ENCODE measurements around the gene MIEF1.
A peak's percentile ranks its signal among the peaks of the same experiment; 100 is the strongest.
"Not testable (repeated sequence)": the region's sequence is repeated elsewhere in the genome, so short reads cannot be mapped to it uniquely, and the experiment has no call there.

The MIEF1 gene

GRCh38 chr22:39519681-39520225, 17.7 kb downstream of the MIEF1 start:
- peaks cover 33% of the 10 kb centered on the region for H3K4me1 ChIP-seq (ENCODE audit: control insufficient read depth, insufficient read depth, low read length)
- peak; percentile 100 for DNase-seq (ENCODE audit: low read depth)
- peak overlapping the region; percentile 100 for H3K9ac ChIP-seq (ENCODE audit: low read length)
- H3K9me3 ChIP-seq (ENCODE audit: control insufficient read depth, low read length) = no peaks in the 10 kb centered on the region
- no peaks in the 10 kb centered on the region for H3K27me3 ChIP-seq (replicated peaks; ENCODE audit: control insufficient read depth, insufficient read depth, low read length)
- peaks cover 65% of the 10 kb centered on the region for H3K36me3 ChIP-seq (ENCODE audit: control insufficient read depth, insufficient read depth, low read length, severe bottlenecking)
- peak overlapping the region; percentile 95 for H3K4me3 ChIP-seq (ENCODE audit: low read length)

- peak; percentile 94 for DNase-seq (ENCODE audit: low read depth)
- Histone ChIP-seq H3K4me1 (ENCODE audit: control insufficient read depth, insufficient read depth, low read length) (peaks cover 37% of the 10 kb centered on the region), H3K36me3 (ENCODE audit: control insufficient read depth, insufficient read depth, low read length, severe bottlenecking) (peaks cover 61% of the 10 kb centered on the region), H3K27me3 (replicated peaks; ENCODE audit: control insufficient read depth, insufficient read depth, low read length) (no peaks in the 10 kb centered on the region), H3K9me3 (ENCODE audit: control insufficient read depth, low read length) (no peaks in the 10 kb centered on the region), H3K4me3 (ENCODE audit: low read length) (peak within 1 kb of the TSS; percentile 95), H3K9ac (ENCODE audit: low read length) (peak within 1 kb of the TSS; percentile 100)
These were observed 18.4 kb downstream of the MIEF1 start, which contains the start of gene ATF4 for GRCh38 chr22:39520226-39521105. TSS of gene ATF4 (plus strand) at chr22:39520562. CDS start at chr22:39521446, 884 bp downstream.

GRCh38 chr22:39521106-39521885, 19.2 kb downstream of the MIEF1 start:
- peak overlapping the region; percentile 95 for H3K4me3 ChIP-seq (ENCODE audit: low read length)
- H3K36me3 ChIP-seq (ENCODE audit: control insufficient read depth, insufficient read depth, low read length, severe bottlenecking) = peaks cover 53% of the 10 kb centered on the region
- H3K9ac ChIP-seq (ENCODE audit: low read length) = peak overlapping the region; percentile 100
- peak; percentile 15 for DNase-seq (ENCODE audit: low read depth)
- not testable (repeated sequence) for H3K27me3 ChIP-seq (replicated peaks; ENCODE audit: control insufficient read depth, insufficient read depth, low read length); H3K9me3 ChIP-seq (ENCODE audit: control insufficient read depth, low read length)
- peaks cover 37% of the 10 kb centered on the region for H3K4me1 ChIP-seq (ENCODE audit: control insufficient read depth, insufficient read depth, low read length)

DNA sequence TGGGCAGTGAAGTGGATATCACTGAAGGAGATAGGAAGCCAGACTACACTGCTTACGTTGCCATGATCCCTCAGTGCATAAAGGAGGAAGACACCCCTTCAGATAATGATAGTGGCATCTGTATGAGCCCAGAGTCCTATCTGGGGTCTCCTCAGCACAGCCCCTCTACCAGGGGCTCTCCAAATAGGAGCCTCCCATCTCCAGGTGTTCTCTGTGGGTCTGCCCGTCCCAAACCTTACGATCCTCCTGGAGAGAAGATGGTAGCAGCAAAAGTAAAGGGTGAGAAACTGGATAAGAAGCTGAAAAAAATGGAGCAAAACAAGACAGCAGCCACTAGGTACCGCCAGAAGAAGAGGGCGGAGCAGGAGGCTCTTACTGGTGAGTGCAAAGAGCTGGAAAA, 20.0 kb downstream of the MIEF1 start:
- peak overlapping the region; percentile 100 for H3K9ac ChIP-seq (ENCODE audit: low read length)
- peaks cover 46% of the 10 kb centered on the region for H3K36me3 ChIP-seq (ENCODE audit: control insufficient read depth, insufficient read depth, low read length, severe bottlenecking)
- DNase-seq (ENCODE audit: low read depth); H3K9me3 ChIP-seq (ENCODE audit: control insufficient read depth, low read length); H3K27me3 ChIP-seq (replicated peaks; ENCODE audit: control insufficient read depth, insufficient read depth, low read length): not testable (repeated sequence)
- H3K4me3 ChIP-seq (ENCODE audit: low read length) = peak overlapping the region; percentile 95
- H3K4me1 ChIP-seq (ENCODE audit: control insufficient read depth, insufficient read depth, low read length) = peaks cover 37% of the 10 kb centered on the region

- Histone ChIP-seq H3K4me1 (ENCODE audit: control insufficient read depth, insufficient read depth, low read length) (peaks cover 35% of the 10 kb centered on the region), H3K4me3 (ENCODE audit: low read length) (peak overlapping the region; percentile 95), H3K9ac (ENCODE audit: low read length) (peak overlapping the region; percentile 100), H3K36me3 (ENCODE audit: control insufficient read depth, insufficient read depth, low read length, severe bottlenecking) (peaks cover 43% of the 10 kb centered on the region), H3K27me3 (replicated peaks; ENCODE audit: control insufficient read depth, insufficient read depth, low read length) (no peaks in the 10 kb centered on the region), H3K9me3 (ENCODE audit: control insufficient read depth, low read length) (no peaks in the 10 kb centered on the region)
- DNase-seq (ENCODE audit: low read depth) = peak; percentile 61
These were observed 20.6 kb downstream of the MIEF1 start for GRCh38 chr22:39522567-39523300.

- H3K36me3 ChIP-seq (ENCODE audit: control insufficient read depth, insufficient read depth, low read length, severe bottlenecking) = peaks cover 53% of the 10 kb centered on the region
- peak overlapping the region; percentile 53 for H3K4me3 ChIP-seq (ENCODE audit: low read length)
- no peaks in the 10 kb centered on the region for H3K9me3 ChIP-seq (ENCODE audit: control insufficient read depth, low read length)
- peak overlapping the region; percentile 100 for H3K9ac ChIP-seq (ENCODE audit: low read length)
- H3K27me3 ChIP-seq (replicated peaks; ENCODE audit: control insufficient read depth, insufficient read depth, low read length) = no peaks in the 10 kb centered on the region
- H3K4me1 ChIP-seq (ENCODE audit: control insufficient read depth, insufficient read depth, low read length) = peaks cover 33% of the 10 kb centered on the region
- DNase-seq (ENCODE audit: low read depth) = peak; percentile 24
These were observed 22.1 kb downstream of the MIEF1 start for GRCh38 chr22:39524089-39524752.

GRCh38 chr22:39524753-39525657, 22.9 kb downstream of the MIEF1 start:
- no peak for DNase-seq (ENCODE audit: low read depth)
- H3K9ac ChIP-seq (ENCODE audit: low read length) = peak overlapping the region; percentile 100
- H3K9me3 ChIP-seq (ENCODE audit: control insufficient read depth, low read length) = no peaks in the 10 kb centered on the region
- peaks cover 39% of the 10 kb centered on the region for H3K4me1 ChIP-seq (ENCODE audit: control insufficient read depth, insufficient read depth, low read length)
- H3K27me3 ChIP-seq (replicated peaks; ENCODE audit: control insufficient read depth, insufficient read depth, low read length) = no peaks in the 10 kb centered on the region
- H3K36me3 ChIP-seq (ENCODE audit: control insufficient read depth, insufficient read depth, low read length, severe bottlenecking) = peaks cover 60% of the 10 kb centered on the region
- H3K4me3 ChIP-seq (ENCODE audit: low read length) = peak overlapping the region; percentile 53

GRCh38 chr22:39525658-39525975, 23.5 kb downstream of the MIEF1 start:
- DNase-seq (ENCODE audit: low read depth) = no peak
- Histone ChIP-seq H3K36me3 (ENCODE audit: control insufficient read depth, insufficient read depth, low read length, severe bottlenecking) (peaks cover 64% of the 10 kb centered on the region), H3K27me3 (replicated peaks; ENCODE audit: control insufficient read depth, insufficient read depth, low read length) (no peaks in the 10 kb centered on the region)

DNA sequence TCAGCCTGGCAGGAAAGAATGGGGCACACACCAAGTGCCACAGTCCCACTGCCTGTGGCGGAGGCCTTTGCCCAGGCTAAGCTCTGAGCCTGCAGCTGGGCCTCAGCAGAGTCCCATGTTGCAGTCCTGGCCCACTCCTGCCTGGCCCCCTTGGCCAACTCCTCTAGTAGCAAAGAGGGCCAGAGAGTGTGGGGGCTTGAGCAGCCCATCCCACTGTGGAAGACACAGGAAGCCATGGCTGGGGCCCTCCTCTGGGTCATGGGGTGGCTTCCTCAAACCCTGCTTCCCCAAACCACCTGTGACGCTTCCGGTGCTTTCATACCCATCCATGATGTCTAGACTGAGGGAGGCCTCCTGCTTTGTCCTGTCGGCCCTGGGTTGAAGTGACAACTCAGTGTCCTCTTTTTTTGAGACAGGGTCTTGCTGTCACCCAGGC, 24.7 kb downstream of the MIEF1 start:
- H3K9me3 ChIP-seq (ENCODE audit: control insufficient read depth, low read length) = no peaks in the 10 kb centered on the region
- H3K4me3 ChIP-seq (ENCODE audit: low read length) = no peak overlapping the region
- H3K27me3 ChIP-seq (replicated peaks; ENCODE audit: control insufficient read depth, insufficient read depth, low read length) = no peaks in the 10 kb centered on the region
- peaks cover 56% of the 10 kb centered on the region for H3K4me1 ChIP-seq (ENCODE audit: control insufficient read depth, insufficient read depth, low read length)
- DNase-seq (ENCODE audit: low read depth) = no peak
- H3K9ac ChIP-seq (ENCODE audit: low read length) = no peak overlapping the region
- H3K36me3 ChIP-seq (ENCODE audit: control insufficient read depth, insufficient read depth, low read length, severe bottlenecking) = peaks cover 57% of the 10 kb centered on the region

More at GRCh38 chr22:39525658-39525975, 23.5 kb downstream of the MIEF1 start:
- Histone ChIP-seq H3K9me3 (ENCODE audit: control insufficient read depth, low read length) (no peaks in the 10 kb centered on the region), H3K4me3 (ENCODE audit: low read length) (no peak overlapping the region), H3K9ac (ENCODE audit: low read length) (no peak overlapping the region), H3K4me1 (ENCODE audit: control insufficient read depth, insufficient read depth, low read length) (peaks cover 45% of the 10 kb centered on the region)
